Measurements from ENCODE around the gene GRPR.

The GRPR gene

GRCh38 chrX:16202943-16203342 is 79.6 kb downstream of the GRPR start:
- H3K4me3 ChIP-seq (ENCODE audit: low read depth, low read length) = no peak overlapping the region
- no peak for TF ChIP-seq CTCF (IDR thresholded peaks at IDR 0.05; ENCODE audit: control insufficient read depth, extremely low read depth, insufficient read depth)
- DNase-seq (ENCODE audit: low read depth) = no peak

Data from LNCaP clone FGC (cell line).